Ishikawa (cell line): ENCODE data around the gene RALGAPA2.

Source experiments
- CEBPB ChIP-seq: IDR thresholded peaks from 2 replicates; pipeline ENCODE4 v1.6.1; 2012
- CREB1 ChIP-seq: IDR thresholded peaks from 2 replicates; pipeline ENCODE4 v1.6.1; 2012; ENCODE audit warnings: low read depth
- EGR1 ChIP-seq: IDR thresholded peaks from 2 replicates; pipeline ENCODE4 v1.6.1; 2012
- EP300 ChIP-seq: IDR thresholded peaks from 2 replicates; pipeline ENCODE4 v1.6.1; 2012; ENCODE audit warnings: borderline replicate concordance
- FOXM1 ChIP-seq: IDR thresholded peaks from 2 replicates; pipeline ENCODE4 v1.6.1; 2012; ENCODE audit warnings: low read depth, borderline replicate concordance
- MAX ChIP-seq: IDR thresholded peaks from 2 replicates; pipeline ENCODE4 v1.6.1; 2012
- NFIC ChIP-seq: IDR thresholded peaks from 2 replicates; pipeline ENCODE4 v1.6.1; 2012
- RAD21 ChIP-seq: IDR thresholded peaks from 2 replicates; pipeline ENCODE4 v1.6.1; 2012; ENCODE audit warnings: low read depth
- REST ChIP-seq: IDR thresholded peaks from 2 replicates; pipeline ENCODE4 v1.6.1; 2012; ENCODE audit warnings: low read depth, mild to moderate bottlenecking
- TAF1 ChIP-seq: IDR thresholded peaks from 2 replicates; pipeline ENCODE4 v1.6.1; 2012; ENCODE audit warnings: low read depth, mild to moderate bottlenecking
- TCF12 ChIP-seq: IDR thresholded peaks from 2 replicates; pipeline ENCODE4 v1.6.1; 2012; ENCODE audit warnings: low read depth
- TEAD4 ChIP-seq: IDR thresholded peaks from 2 replicates; pipeline ENCODE4 v1.6.1; 2012
- USF1 ChIP-seq: IDR thresholded peaks from 2 replicates; pipeline ENCODE4 v1.6.1; 2012
- YY1 ChIP-seq: IDR thresholded peaks from 2 replicates; pipeline ENCODE4 v1.6.1; 2012; ENCODE audit warnings: low read depth
- ZBTB7A ChIP-seq: IDR thresholded peaks from 2 replicates; pipeline ENCODE4 v1.6.1; 2012; ENCODE audit warnings: low read depth

RALGAPA2 gene

GRCh38 chr20:20643927-20644326 is 68.5 kb downstream of the RALGAPA2 start:
- TF ChIP-seq ZBTB7A: no peak
- TF ChIP-seq USF1: no peak
- TF ChIP-seq REST: no peak
- no peak for TF ChIP-seq EGR1
- no peak for TF ChIP-seq FOXM1
- no peak for TF ChIP-seq NFIC
- no peak for TF ChIP-seq CEBPB
- TF ChIP-seq TEAD4: no peak
- TF ChIP-seq TAF1: no peak
- TF ChIP-seq EP300: no peak
- TF ChIP-seq MAX: no peak
- TF ChIP-seq RAD21: no peak
- no peak for TF ChIP-seq CREB1
- no peak for TF ChIP-seq YY1
- no peak for TF ChIP-seq TCF12

- TF ChIP-seq MAX (no peak), FOXM1 (no peak), REST (no peak), ZBTB7A (no peak), RAD21 (no peak), USF1 (no peak), EGR1 (no peak), TCF12 (no peak), CEBPB (no peak), CREB1 (no peak), TAF1 (no peak), TEAD4 (no peak)
These were observed 70.7 kb downstream of the RALGAPA2 start for GRCh38 chr20:20641783-20642182.

GRCh38 chr20:20638878-20639277 is 73.6 kb downstream of the RALGAPA2 start:
- TF ChIP-seq TEAD4 (no peak), ZBTB7A (no peak), EGR1 (no peak), CREB1 (no peak), NFIC (no peak), TAF1 (no peak), USF1 (no peak), REST (no peak), RAD21 (no peak), CEBPB (no peak), MAX (no peak), FOXM1 (no peak), EP300 (no peak), TCF12 (no peak), YY1 (no peak)
